Iris pigment epithelial cell (primary cell): ENCODE measurements around the gene LCE7A.
A peak's percentile ranks its signal among the peaks of the same experiment; 100 is the strongest.

Experiments
- DNase-seq: peaks from one replicate; pipeline ENCODE4 v3.0.0-alpha.2; 2011; ENCODE audit warnings: low read depth

The LCE7A gene, protein sequence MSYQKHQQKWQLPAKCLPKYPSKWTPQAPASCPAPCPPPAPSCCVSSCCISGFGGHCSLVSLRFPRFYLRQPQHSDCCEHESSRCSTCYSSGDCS

DNA sequence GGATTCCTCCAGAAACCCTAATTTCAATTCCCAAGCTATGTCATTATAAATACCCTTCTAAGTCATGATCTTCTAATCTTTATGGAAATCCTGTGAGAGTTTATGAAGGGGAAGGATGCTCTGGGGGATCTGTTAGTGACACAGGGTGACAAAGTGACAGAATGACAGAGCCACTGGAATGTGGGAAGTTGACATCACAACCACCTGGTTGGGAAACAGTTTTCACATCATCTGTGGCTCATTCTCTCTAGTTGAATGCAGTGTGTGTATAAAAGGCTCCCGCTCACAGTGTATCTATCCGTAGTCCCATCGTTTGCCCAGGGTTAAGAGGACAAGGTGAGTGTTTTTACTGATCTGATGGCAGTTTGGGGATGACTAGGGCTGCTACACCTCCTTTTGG, at the start of gene LCE7A:
Gene LCE7A, plus strand, starts transcription at position 301 of the 400 bp plus-strand sequence. CDS start 702 bp downstream, outside the sequence.
- DNase-seq, result no peak

DNA sequence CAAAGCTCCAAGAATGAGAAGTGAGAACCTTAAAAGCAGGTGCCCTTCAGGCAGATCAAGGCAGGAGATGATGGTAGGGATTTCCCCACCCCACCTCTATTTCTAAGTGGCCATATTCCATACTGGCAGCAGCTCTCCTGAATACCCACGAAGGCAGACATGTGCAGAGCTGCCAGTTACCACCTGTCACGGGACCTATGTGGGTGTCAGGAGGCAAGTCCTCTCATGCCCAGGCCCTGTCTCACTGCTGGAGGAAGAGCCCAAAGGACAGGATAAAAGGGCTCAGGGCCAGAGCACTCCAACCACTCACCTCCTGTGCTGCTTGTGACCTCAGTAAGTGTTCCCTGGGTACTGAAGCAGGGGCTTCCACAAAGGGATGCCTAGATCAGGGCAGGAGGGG, 48.7 kb upstream of the LCE7A start:
- DNase-seq, result no peak

DNA sequence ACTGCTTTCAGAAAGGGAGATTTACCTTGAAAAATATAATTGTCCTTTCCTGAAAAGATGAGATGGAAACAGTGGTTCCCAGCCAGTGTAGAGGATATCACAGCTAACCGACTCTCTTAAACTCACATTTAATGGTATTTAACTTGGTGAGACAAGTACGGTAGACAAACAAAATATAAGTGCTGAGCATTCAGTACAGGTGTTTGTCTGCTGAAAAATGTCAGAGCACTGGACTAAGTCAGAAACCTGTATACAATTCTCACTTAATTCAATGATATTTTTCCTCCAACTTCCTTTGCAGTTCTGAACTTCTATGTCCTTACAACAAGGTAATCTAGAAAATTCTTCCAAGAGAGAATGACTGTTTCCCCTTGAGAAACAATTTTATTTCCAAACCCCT, 48.1 kb upstream of the LCE7A start, which contains the start of gene LCE1B:
Gene LCE1B, plus strand, starts transcription at position 301 of the 400 bp plus-strand sequence. CDS start 476 bp downstream, outside the sequence.
- no peak for DNase-seq

DNA sequence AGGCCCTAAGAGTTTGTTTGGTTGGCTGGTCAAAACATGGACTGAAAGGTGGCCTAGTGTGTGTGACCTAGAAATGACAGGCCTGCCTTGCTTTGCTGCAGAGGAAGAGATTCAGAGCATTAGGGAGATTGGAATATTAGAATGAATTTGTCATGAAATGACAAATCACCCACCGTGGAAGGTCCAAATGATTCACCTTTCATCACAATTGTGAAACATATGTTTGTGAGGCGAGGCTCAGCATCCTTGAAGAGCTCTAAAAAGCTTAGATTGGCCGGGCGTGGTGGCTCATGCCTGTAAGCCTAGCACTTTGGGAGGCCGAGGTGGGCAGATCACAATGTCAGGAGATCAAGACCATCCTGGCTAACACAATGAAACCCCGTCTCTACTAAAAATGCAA, 42.5 kb upstream of the LCE7A start:
- no peak for DNase-seq

DNA sequence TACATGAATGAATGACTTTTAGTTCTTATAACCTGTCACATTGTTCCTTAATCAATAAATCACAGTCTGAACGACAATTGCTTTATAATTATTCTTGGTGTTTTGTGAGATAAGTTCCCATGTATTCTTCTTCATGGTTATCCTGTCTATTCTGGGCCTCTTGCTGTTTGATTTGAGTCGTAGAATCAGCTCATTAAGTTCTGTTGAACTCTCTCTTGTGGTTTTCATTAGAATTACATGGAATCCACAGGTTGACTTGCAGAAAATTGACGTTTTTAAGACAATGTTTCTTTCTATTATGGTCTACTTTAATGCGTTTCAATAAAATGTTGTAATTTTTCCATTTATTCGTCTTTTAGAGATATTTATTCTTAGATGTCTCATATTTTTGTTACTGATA, 36.5 kb upstream of the LCE7A start:
- no peak for DNase-seq

DNA sequence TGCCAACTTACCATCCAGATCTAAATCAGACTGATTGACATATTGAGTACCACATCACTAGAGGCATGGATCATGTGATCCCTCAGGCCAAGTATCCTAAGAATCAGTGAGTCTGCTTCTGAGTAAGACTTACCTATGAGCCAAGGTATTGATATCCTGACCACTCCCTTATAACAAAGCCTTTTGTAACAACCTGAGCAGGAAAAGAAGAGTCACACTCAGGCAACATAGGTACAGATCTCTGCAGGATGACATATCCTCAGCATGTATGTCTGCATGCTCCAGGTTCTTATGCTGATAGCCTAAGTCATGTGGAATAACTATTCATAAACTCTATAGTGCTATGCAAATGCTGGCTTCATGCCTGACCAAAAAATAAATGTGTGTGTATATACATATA, 34.8 kb upstream of the LCE7A start:
- no peak for DNase-seq

DNA sequence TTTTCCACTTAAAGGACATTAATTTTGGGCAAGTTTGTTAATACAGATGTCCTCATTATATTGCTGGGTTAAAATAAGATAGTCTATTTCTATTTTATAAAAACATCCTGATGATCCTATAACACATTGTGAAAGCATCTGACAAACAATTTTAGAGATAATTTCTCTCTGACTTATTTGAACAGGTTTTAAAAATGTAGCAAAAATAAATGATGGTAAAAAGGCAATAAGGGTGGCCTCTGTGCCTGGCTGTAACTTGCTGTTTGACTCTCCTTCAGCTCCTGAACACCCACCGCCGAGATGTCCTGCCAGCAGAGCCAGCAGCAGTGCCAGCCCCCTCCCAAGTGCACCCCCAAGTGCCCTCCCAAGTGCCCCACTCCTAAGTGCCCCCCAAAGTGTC, 32.6 kb upstream of the LCE7A start, which contains the start of gene LCE1A:
Gene LCE1A, plus strand, starts transcription at position 301 of the 400 bp plus-strand sequence. Its CDS starts 0 bp downstream, at position 301.
- no peak for DNase-seq

DNA sequence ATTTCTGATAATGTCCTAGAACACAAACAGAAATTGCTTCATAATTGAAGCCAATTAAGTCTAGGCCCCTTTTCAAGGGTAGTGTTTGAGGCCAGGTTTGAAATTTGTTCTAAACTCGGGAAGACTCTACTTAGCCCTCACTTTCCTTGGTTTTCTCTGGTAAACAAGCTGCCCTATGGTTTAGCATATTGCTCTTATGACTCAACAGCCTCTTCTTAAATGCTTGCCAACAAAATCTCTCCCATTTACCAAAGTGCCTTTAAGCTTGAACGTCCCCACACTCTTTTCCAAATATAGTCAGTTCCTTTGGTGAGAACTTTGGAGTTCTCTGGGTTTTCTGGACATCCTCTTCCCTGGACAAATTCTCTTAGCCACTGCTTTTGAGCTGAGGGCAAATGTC, 22.9 kb upstream of the LCE7A start:
- DNase-seq, result no peak

DNA sequence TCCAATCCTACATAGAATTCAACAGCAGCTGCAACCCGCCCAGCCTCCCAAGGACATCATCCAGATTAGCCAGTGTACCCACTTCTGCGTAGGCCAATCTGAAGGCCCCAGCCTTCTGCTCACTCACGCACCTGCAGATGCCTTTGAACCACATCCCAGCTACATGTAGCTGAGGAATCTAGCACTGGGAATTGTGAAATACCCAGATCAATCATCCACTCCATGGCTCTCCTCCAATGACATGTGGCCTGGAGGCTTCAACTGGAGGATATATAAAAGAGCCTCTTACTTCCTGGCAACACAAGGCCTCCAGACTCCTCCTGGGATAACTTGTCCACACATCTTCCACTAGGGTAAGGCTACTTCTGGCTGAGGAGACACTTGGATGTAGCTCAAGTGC, 17.2 kb upstream of the LCE7A start, which contains the start of gene LCE6A:
Gene LCE6A, plus strand, starts transcription at position 301 of the 400 bp plus-strand sequence. CDS start 665 bp downstream, outside the sequence.
- no peak for DNase-seq

DNA sequence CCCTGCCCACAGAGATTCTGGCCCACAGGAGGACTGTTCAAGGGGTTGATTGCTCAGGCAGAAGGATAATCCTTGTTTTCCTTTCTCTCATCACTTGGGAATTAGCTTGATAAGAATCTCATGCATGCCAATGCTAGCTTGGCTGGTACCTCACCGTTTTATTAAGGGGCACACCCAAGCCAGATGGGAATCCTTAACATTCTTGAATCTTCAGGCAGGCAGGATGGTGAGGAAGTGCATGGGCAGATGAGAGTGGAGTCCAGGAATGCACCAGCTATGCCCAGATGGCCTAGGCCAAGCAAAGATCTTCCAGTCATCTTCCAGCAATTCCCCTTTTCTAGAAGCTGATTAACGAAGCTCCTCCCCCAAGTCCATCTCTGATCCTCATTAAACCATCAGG, 4.1 kb upstream of the LCE7A start:
- DNase-seq, result no peak

DNA sequence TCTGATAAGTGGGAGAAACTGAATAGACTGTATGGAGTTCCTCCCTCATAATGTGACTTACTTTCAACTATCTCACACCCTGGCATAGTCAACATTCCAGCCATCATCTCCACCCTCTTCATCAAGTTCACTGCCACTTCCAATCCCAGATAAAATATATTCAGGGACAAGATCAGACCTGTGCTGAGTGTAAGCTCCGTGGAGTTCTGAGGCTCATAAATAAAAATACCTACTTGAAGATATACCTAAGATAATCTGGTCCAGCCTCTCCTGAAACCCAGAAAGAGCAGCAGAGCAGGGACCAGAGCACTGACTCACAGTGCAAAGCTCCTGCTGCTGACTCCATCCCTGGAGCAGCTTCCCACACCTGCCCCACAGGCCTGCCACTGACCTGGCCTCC, 1.7 kb upstream of the LCE7A start:
- DNase-seq, result no peak

DNA sequence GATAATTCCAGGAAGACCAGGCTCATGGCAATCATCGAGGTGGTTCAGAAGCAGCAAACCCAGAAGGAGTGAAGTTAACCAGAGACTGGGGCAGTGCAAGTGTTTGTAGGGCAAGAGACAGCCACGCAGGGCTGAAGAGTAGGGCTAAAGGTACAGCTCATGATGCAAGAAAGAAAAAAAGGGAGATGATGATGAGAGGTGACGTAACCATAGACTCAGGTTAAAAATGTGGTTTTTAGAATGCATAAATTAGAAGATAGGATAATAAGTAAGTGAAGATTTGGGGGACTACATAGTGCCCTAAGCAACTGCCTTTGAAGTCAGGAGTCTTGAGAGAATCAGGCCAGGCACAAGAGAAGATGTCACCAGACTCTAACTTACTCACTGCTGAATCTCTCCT, 333 bp downstream of the LCE7A start:
- DNase-seq, result no peak

DNA sequence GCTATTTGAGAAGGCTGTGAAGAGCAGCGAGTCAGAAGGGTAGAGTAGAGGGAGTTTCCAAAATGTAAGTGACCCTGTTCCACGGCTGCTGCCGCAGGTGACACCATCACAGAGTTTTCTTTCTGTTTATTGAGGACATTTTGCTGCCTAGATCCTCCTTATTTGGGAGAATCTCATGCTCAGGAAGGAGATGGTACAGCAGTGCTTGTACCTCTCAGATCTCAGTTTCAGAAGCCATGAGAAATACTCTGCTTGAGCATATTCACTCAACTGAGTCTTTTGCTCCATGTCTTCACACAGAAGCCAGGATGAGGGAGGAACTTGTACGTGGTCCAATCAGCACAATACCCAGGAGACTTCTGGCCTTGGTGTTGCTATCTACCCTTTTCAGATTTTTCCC, 1.6 kb downstream of the LCE7A start:
- DNase-seq, result no peak

DNA sequence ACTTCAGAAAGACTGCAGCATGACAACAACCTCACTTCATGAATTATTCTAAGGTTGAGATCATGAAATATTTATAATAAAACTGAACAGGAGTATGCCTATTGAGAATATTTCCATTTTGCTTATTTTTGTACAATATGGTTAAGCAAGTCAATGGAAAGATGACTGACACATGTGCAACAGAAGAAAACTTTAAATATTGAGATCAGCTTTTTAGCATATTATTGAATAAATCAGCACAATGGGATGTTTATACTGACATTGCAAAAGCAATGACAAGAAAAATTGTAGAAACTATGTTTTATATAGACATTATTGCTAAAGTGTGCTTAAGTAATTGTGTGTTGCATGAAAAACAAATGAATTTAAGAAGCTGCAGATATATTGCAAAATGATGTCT, 4.6 kb downstream of the LCE7A start:
- DNase-seq, result no peak

DNA sequence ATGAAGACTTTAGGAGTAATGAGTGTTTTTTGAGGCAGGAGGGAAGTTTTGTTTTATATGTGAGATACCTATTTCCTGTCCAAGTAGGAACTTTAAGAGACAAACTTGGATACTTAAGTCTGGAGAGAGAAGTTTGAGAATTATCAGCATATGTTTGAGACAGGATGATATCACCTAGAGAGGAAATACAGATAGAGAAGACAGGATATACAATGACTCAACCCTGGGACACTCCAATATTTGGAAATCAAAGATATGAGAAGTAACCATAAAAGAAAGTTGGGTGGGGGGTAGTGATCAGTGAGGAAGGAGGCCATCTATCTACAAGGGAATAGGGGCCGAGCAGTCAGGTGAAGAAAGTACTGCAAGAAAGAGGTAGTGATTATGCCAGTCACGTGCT, 6.5 kb downstream of the LCE7A start:
- DNase-seq, result no peak

DNA sequence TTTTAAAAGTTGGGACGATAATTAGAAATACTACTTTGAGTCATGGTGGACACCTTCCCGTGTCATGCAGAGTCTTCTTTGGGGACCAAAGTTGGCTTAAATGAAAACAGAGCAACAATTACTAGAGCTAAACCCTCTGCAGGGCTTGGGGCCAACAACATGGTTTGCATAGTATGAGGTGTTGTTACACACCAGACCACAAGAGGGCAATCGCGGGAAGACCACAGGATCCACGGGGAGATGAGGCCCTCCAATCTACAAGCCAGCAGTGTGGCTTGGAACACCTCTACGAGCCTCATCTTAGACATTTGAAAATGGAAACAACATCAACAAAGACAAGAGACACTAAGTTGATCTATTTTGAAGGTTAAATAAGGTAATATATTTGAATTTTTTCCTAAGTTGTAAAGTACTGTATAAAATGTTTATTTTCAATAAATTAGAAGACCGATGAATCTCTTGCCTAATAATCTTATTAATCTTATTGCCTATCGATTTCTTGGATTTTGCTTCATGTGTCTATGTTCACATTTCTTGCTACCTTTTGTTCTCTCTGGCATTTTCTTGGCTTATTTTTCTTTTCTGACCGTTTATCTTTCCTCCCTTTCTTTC, 10.1 kb downstream of the LCE7A start:
- DNase-seq, result peak; percentile 52

DNA sequence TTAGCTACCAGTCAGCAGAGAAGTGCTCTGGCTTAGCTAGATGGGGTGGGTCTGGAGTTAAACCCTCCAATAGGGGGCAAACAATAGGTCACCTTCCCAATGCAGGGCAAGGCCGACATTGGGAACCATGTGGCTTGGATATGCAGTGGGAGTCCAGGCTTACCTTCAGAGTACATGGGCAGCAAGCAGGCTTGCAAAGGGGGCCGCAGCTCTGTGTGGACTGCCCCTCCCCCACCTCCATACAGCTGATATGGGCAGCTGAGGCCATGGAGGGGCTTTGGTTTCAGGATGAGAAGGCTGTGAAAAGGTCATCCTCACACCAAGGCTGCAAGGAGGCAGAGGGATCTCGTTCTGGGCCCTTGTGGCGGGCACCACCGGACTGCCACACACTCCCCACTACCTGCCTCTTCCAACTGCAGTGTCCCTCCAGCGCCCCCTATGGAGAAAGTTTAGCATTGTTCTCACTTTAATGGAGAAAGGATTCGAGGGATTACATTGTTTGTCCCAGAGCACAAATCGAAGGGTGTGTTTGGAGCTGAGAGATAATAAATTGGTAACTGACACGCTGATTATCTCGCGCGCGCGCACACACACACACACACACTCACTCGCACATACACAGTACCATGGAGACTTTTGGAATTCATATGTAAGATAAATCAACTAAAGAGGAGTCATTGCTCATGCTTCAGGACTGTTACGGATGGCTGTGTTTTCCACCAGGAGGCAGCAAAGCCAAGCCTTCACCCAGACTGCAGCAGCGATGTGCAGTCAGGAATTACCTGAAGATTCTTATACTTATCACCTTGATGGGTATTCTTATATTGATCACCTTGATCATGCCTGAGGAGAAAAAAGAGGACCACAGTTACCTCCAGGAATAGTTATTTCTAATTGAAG, 11.3 kb downstream of the LCE7A start:
- peak; percentile 6 for DNase-seq

DNA sequence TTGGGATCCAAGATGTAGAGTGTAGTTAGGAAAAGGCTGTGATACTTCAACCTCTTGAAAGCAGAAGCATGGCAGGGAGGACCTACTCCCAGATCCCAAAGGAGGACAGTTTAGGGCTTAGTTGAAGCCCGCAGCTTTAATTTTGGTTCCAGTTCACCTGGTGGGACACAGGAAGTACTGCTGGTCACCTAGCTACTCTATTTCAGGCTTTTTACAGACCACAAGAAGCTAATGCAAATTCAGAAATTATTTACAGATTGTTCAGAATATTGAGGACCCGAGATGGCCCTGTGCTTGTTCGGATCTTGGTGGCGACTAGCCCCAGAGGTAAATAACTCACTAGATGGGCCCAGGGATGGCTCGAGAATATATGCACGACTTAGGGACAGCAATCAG, 11.9 kb downstream of the LCE7A start:
- DNase-seq, result no peak

DNA sequence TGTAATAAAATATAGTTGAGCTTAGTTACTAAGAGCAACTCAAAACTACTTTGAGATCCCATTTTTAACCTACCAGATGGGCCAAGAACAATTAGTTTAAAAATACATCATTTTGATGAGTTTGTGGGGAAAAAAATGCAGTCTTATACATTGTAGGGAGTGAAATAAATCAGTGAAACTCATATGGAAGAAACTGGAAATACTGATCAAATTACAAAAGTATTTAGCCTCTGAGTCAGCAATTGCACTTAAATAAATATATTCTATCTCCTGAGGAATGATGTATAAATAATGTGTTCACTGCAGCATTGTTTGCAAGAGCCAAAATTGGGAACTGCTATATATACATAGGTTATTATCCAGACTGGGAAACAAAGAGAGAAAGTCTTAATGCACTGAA, 13.7 kb downstream of the LCE7A start:
- DNase-seq, result no peak

DNA sequence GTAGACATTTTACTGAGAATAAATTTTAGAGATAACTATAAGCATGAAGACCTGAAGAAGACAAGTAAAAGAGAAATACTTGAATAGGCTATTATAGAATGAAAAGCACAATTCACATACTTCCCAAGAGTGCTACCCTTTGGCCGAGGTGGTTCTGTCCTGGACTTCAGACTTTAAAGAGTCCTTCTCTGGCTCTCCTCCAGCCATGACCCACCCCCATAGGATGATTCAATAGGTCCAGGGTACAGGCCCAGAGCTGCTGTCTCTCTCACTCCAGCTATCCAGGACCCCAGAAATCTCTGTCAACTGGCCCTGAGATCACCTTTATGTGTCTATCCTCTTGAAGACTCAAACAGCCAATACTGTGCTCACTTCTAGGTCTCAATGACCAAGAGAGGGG, 17.0 kb downstream of the LCE7A start:
- no peak for DNase-seq

DNA sequence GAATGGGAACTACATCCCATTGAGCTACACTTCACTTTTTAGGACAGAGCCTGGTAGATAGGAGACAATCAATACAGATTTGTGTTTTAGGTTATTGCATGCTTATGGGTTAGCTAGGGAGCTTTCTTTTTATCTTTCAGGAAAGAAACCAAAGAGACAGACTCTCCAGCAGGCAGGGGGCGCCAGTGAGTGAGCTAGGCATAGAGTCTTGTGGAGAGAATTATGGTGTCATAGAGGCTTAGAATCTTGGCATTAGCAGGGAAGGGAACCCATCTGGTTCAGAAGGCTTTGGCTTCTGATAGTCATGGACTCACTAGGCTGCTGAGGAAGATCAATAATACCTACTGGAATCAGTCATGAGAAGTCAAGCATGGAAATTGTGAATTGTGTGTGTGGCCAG, 18.2 kb downstream of the LCE7A start, which contains the start of gene SMCP:
Gene SMCP, plus strand, starts transcription at position 281 of the 400 bp plus-strand sequence. CDS start 6,101 bp downstream, outside the sequence.
- no peak for DNase-seq

DNA sequence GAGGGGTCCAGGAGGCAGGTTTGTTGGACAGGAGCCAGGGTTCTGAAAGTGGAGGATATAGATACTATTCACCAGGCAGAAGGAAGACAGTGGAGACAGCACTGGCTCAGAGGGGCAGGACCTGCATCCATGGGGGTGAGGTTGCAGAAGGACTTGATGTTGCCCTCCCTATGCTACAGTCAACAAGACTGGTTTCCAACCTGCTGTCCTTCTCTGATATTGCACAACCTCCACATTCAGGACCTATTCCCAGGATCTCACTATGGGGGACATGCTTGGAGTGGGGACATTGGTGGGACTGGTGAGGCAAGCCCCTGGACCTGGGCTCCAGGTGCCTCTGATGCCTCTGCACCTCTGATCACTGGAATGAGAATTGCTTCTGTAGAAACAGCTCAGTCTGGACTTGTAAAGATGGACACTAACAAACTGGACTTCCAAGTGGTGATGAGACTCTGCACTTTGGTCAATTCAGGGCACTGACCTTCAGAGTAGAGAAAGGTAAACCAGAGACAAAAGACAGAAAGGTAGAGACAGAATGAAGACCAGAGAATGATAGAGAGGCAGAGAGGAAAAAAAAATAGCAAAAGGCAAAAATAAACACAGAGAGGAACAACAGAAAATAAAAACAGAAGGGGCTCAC, 19.9 kb downstream of the LCE7A start:
- no peak for DNase-seq
